ENCODE results near the gene CANT1.

Gene CANT1

DNA sequence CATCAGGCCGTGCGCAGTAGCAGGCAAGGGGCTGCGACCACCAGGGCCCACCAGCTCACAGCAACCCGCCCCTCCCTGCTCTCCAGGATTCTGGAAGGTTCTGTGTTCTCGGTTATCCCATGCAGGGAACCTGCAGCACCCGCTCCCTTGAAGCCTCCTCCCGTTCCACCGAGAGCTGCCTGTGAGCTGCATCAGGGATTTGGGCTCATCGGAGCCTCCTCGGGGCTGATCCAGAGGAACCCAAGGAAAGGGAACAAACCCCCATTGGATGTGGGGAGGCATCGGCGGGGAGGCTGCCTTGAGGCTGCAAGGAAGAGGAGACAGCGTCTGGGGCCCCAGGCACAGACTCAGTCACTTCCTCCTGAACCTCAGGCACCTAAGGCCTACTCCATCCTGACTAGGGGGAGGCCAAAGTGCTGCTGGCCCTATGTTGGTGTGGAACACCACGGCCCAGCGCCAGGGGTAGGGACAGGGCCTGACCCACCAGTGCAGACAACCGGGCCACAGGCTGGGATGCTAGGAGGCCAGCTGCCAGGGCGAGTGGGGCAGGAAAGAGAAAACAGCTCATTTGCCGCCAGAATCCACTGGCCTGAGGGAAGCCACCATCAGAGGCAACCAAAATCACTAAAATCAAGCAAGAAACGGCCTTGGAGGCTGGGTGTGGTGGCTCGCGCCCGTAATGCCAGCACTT lies 15.4 kb downstream of the CANT1 start:
- no peak for DNase-seq

GRCh38 chr17:78993241-78993956 lies 16.2 kb downstream of the CANT1 start:
- DNase-seq, result peak; percentile 39

DNA sequence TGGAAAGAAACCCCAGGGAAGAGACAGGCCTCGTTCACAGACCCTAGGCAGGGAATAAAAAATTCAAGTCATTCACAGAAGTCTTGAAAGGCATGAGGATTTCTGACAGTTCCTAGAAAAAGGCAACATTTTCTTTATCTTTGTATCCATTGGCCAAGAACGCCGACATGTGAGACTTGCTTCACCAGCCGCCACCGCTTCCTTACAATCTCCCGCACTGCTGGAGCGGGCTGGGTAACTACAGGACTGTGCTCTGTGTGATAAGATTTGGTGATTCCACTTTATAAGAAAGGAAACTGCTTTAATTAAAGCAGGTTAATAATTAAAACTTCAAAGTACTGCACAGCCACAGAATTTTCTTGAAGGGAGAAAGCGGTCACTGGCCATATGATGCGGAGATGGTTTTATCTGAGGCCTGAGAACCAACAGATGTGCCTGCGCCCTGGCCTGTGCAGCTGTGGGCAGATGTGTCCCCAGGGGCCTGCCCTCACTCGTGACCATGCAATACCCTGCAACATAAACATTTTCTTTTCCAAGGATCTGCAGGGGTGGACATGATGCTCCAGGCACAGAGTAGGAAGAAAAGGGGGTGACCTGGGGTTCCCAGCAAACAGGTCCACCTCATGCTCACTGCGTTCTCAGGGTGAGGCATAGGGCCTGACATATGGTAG lies 16.9 kb downstream of the CANT1 start:
- DNase-seq, result no peak

DNA sequence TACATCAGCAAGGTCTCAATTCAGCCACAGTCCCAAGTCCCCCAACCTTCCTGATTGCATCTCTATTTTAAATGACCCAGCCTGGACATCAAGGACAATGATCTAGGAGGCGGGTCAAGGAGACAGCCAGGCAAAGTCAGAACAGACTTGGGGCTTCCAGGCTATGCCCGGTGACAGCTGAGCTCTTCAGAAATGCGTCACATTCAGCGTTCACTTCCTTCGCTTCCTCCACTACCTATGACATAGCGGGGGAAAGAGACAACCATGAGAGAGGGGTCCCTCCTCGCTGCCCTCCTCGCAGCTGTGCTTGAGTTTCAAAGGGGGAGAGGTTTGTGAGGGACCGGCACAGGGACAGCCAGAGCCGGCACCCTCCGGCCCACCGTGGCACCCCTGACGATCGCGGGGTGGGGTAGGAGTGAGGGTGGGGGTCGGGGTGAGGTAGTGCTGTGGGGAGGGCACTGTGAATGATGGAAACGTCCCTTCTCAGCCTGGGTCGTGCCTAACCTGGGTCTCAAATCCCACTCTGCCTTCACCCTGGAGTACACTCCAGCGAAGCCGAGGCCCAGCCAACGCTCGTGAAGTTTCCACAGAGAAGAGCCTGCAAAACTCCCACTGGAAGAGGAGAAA lies 17.5 kb downstream of the CANT1 start:
- DNase-seq, result no peak

- DNase-seq, result no peak
Observed at GRCh38 chr17:78991017-78991738, 18.4 kb downstream of the CANT1 start.

DNA sequence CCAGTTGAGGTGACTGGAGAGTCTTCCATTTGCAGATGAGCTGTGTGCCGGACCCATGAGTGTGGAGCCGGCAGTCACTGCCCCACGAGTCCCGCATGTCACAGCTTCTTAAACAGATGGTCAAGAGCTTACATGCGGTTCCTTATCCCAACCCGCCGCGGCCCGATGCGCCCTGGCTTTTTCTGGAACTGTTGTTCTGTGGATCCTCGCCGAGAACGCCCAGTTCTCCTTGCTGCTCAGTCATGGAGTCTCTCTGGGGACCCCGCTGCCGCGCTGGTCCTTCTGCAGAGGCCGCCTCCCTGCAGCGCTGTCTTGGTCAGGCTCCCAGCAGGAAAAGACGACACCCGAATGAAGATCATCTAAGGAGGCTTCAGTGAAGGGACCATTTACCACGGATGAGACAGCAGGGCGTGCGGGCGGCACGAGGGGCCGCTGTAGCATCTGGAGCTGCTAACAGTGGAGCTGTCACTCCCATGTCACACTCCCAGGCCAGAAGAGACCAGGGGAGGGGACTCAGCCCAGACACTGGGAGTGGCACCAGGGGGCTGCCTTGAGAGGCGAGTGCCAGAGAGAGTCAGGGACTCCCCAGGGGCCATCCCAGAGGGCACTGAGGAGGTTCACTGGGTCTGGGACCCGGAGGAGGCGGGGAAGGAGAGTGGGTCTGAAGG lies 19.1 kb downstream of the CANT1 start:
- no peak for DNase-seq

DNA sequence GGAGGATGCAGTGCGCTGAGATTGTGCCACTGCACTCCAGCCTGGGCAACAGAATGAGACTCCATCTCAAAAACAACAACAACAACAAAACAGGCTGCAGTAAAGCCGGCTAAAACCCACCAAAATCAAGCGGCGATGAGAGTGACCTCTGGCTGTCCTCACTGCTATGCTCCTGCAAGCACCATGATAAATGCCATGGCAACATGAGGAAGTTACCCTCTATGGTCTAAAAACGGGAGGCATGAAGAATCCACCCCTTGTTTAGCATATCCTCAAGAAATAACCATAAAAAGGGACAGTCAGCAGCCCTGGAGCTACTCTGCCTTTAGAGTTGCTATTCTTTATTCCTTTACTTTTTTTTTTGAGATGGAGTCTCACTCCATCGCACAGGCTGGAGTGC lies 21.4 kb downstream of the CANT1 start:
- no peak for DNase-seq

DNA sequence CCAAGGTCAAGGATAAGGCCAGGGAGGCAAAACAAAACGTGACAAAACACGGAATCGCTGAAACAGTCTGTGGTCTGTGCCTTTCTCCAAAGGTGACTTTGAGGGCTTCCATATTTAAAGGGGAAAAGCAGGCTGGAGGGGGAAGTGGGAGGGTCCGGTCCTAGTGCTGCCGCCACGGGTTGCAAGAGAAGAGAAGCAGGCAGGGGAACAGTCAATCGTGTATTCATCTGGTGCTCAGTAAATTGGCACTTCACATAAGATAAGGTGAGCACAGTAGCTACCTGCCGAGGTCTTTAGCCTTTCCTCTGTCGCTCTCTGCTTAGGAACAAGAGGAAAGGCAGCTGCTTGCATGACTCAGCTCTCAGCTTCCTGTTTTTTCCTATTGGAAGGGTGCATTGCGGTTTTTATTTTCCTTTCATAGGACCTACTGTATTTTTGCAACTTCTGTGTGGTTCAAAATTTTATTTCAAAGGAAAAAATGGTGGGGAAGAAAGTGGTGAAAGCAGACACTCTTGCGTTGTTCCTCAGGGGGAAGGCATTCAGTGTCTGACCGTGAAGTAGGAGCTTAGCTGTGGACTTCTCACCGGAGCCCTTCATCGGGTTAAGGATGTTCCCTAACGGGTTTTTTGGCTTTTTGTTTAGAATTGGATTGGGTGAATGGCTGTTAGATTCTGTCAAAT lies 22.8 kb downstream of the CANT1 start:
- DNase-seq, result no peak

GRCh38 chr17:78986048-78986648 lies 23.4 kb downstream of the CANT1 start:
- DNase-seq, result peak; percentile 21 to 27

GRCh38 chr17:78985395-78985794 lies 24.2 kb downstream of the CANT1 start:
- DNase-seq, result no peak

- no peak for DNase-seq
Observed at GRCh38 chr17:78981010-78981888, 28.3 kb downstream of the CANT1 start.

DNA sequence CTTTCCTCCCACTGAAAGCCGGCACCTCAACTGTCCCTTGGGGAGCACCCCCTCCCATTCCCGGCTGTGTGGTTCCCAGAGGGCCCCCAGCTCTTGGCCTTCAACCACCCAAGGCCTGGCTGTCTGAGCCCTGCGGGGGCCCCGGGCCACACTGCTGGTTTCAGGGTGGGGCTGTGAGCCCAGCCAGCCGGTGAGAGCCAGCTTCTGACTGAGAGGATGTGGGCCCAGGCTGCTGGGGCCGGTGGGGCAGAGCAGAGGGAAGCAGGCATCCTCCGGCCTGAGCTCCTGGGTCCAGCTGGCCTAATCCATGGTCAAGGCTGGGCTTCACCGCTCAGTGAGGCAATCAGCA lies 29.0 kb downstream of the CANT1 start:
- DNase-seq, result no peak

DNA sequence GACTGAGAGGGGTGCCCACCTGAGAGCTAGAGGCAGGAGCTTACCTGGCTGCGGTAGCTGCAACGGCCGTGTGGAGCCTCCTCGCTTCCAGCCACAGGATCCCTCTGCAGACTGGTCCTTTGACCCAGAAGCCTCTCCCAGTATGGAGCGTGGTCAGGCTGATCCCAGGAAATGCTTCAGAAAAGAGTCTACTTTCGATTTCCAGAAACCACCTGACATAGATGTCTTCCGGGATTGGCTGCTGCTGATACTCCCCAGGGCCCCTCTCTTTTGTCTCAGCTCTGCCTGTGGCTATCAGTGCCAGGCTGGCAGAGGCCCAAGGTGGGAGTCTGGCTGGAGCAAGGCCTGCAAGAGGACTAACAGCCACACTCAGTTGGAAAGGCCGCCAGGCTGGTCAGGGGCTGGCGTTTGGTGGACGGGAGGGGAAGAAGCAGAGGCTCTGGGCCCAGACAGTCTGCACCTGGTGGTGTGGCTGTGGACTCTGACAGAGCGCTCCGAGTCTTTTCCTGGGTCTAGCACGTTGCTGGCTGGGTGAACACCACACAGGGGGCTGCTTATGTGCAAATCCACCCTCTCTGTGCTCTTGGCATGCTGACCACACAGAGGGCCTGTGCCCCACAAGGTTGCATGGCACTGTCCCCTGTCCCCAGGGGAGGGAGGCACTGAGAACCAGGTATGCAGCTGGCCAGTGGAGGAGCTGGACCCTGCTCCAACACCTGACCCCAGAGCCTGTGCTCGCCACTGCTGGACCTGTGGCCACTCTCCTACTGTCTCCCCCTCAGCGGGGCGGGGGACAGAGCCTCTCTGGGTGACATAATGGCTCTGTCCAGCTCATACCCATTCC lies 29.6 kb downstream of the CANT1 start, which contains the start of gene LGALS3BP:
TSS of gene LGALS3BP (minus strand) at position 144 of the 844 bp plus-strand sequence. CDS start 2,732 bp downstream, outside the sequence.
- peak in 1 of 2 donors; percentile 27 for DNase-seq

GRCh38 chr17:78977997-78978973 lies 31.3 kb downstream of the CANT1 start:
- no peak for DNase-seq

DNA sequence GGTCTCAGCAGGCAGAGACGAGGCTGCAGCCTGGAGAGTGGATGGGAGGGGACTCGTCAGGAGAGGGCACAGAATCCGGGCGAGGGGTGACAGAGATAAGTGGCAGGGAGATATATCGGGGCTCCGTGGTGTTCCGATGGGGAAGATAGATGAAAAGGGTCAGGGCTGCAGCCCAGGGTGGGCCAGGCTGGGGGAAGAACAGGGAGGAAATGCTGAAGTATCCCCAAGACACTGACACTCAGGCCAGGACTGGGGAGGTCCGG lies 32.0 kb downstream of the CANT1 start:
- DNase-seq, result no peak

DNA sequence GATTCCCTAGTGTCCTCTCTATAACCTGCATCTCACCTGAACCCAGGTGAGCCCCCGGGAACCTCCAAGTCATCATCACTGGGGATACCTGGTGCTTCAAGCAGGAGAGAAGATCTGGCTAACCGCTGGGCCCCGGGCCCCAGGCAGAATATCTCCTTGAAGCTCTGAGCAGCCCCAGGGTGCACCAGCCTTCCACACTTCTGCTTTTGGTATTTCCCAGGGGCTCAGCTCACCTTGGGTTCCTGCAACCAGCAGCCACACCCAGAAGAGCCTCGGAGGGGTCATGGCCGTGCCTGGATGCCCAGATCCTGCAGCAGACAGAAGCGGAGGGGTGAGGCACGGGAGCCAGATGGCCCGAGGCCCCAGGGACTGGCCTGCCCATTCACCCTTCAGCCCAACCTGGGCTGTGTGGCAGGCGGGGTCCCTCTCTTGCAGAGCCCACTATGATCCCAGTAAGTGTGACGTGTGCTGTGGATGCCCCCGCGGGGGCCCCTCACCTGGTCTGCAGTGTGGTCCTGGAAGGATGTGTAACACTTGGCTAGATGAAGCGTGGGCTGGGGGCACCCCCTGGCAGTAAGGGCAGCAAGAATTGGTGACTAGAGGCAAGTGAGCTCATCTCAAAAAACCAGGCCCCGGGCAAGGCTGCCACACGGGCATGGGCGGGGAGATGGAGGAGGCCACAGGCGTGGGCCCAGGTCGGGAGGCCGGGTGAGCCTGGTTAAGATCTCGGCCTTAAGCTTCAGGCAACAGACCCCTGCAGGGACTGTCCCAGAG lies 32.5 kb downstream of the CANT1 start:
- no peak for DNase-seq

All from CD4-positive, alpha-beta T cell treated with Interleukin-1 beta for 1 hour (primary cell).